ENCODE data around the gene DRG2.
A peak's percentile ranks its signal among the peaks of the same experiment; 100 is the strongest.

The DRG2 gene

GRCh38 chr17:18076936-18077335 is 10.8 kb upstream of the DRG2 start:
- Histone ChIP-seq H2AFZ (ENCODE audit: low read depth, low read length) (no peak overlapping the region), H3K4me3 (ENCODE audit: low read depth in 1 of 2, low read length in 2 of 2) (no peak overlapping the region), H3K79me2 (ENCODE audit: insufficient read depth, low read length) (no peaks in the 10 kb centered on the region), H4K20me1 (ENCODE audit: insufficient read depth, low read length) (no peaks in the 10 kb centered on the region), H3K27ac (ENCODE audit: low read length) (no peak overlapping the region), H3K36me3 (ENCODE audit: insufficient read depth, low read length) (no peaks in the 10 kb centered on the region), H3K9ac (ENCODE audit: low read depth, low read length) (no peak overlapping the region), H3K4me1 (ENCODE audit: insufficient read depth, low read length) (no peaks in the 10 kb centered on the region), H3K4me2 (ENCODE audit: insufficient read depth, low read length) (no peak overlapping the region), H3K27me3 (ENCODE audit: insufficient read depth, low read length, poor library complexity) (no peaks in the 10 kb centered on the region), H3K9me3 (ENCODE audit: insufficient read depth, low read length, severe bottlenecking) (no peaks in the 10 kb centered on the region)
- DNase-seq (no peak), ATAC-seq (ENCODE audit: insufficient read depth, low read depth) (no peak)
- no peak for TF ChIP-seq CTCF (IDR thresholded peaks at IDR 0.05; ENCODE audit: borderline replicate concordance, extremely low read depth, low read length, poor library complexity, severe bottlenecking)
- no peak for TF ChIP-seq EZH2 (IDR thresholded peaks at IDR 0.05; ENCODE audit: borderline replicate concordance, low read depth, low read length, severe bottlenecking)

- Histone ChIP-seq H3K27me3 (ENCODE audit: insufficient read depth, low read length, poor library complexity) (no peaks in the 10 kb centered on the region), H2AFZ (ENCODE audit: low read depth, low read length) (no peak overlapping the region), H3K4me2 (ENCODE audit: insufficient read depth, low read length) (no peak overlapping the region), H3K27ac (ENCODE audit: low read length) (no peak overlapping the region), H3K36me3 (ENCODE audit: insufficient read depth, low read length) (no peaks in the 10 kb centered on the region), H3K4me1 (ENCODE audit: insufficient read depth, low read length) (no peaks in the 10 kb centered on the region), H3K79me2 (ENCODE audit: insufficient read depth, low read length) (no peaks in the 10 kb centered on the region), H4K20me1 (ENCODE audit: insufficient read depth, low read length) (no peaks in the 10 kb centered on the region), H3K9me3 (ENCODE audit: insufficient read depth, low read length, severe bottlenecking) (no peaks in the 10 kb centered on the region), H3K4me3 (ENCODE audit: low read depth in 1 of 2, low read length in 2 of 2) (no peak overlapping the region), H3K9ac (ENCODE audit: low read depth, low read length) (no peak overlapping the region)
- no peak for TF ChIP-seq EZH2 (IDR thresholded peaks at IDR 0.05; ENCODE audit: borderline replicate concordance, low read depth, low read length, severe bottlenecking)
- TF ChIP-seq CTCF (IDR thresholded peaks at IDR 0.05; ENCODE audit: borderline replicate concordance, extremely low read depth, low read length, poor library complexity, severe bottlenecking): no peak
- ATAC-seq (ENCODE audit: insufficient read depth, low read depth): no peak
- no peak for DNase-seq
Measured at GRCh38 chr17:18079543-18079942, 8.2 kb upstream of the DRG2 start.

GRCh38 chr17:18084256-18084655 is 3.5 kb upstream of the DRG2 start:
- Histone ChIP-seq H3K27me3 (ENCODE audit: insufficient read depth, low read length, poor library complexity) (no peaks in the 10 kb centered on the region), H3K4me2 (ENCODE audit: insufficient read depth, low read length) (no peak overlapping the region), H3K4me3 (ENCODE audit: low read depth in 1 of 2, low read length in 2 of 2) (no peak overlapping the region), H3K79me2 (ENCODE audit: insufficient read depth, low read length) (peaks cover 22% of the 10 kb centered on the region), H3K36me3 (ENCODE audit: insufficient read depth, low read length) (no peaks in the 10 kb centered on the region; the same call in 1 of the 2 replicates), H2AFZ (ENCODE audit: low read depth, low read length) (no peak overlapping the region), H3K27ac (ENCODE audit: low read length) (no peak overlapping the region), H3K4me1 (ENCODE audit: insufficient read depth, low read length) (peaks cover 24% of the 10 kb centered on the region), H3K9me3 (ENCODE audit: insufficient read depth, low read length, severe bottlenecking) (no peaks in the 10 kb centered on the region), H3K9ac (ENCODE audit: low read depth, low read length) (no peak overlapping the region), H4K20me1 (ENCODE audit: insufficient read depth, low read length) (no peaks in the 10 kb centered on the region)
- DNase-seq (no peak), ATAC-seq (ENCODE audit: insufficient read depth, low read depth) (no peak)
- TF ChIP-seq CTCF (IDR thresholded peaks at IDR 0.05; ENCODE audit: borderline replicate concordance, extremely low read depth, low read length, poor library complexity, severe bottlenecking) (no peak), EZH2 (IDR thresholded peaks at IDR 0.05; ENCODE audit: borderline replicate concordance, low read depth, low read length, severe bottlenecking) (no peak)

- Histone ChIP-seq H3K4me1 (ENCODE audit: insufficient read depth, low read length) (peaks cover 31% of the 10 kb centered on the region), H3K4me2 (ENCODE audit: insufficient read depth, low read length) (peak overlapping the region; percentile 91), H3K36me3 (ENCODE audit: insufficient read depth, low read length) (peaks cover 32% of the 10 kb centered on the region), H2AFZ (ENCODE audit: low read depth, low read length) (no peak overlapping the region), H3K9me3 (ENCODE audit: insufficient read depth, low read length, severe bottlenecking) (no peaks in the 10 kb centered on the region), H3K27me3 (ENCODE audit: insufficient read depth, low read length, poor library complexity) (no peaks in the 10 kb centered on the region), H3K4me3 (ENCODE audit: low read depth in 1 of 2, low read length in 2 of 2) (peak overlapping the region in 1 of 2 experiments; percentile 34; a peak in 1 of 4 replicates), H4K20me1 (ENCODE audit: insufficient read depth, low read length) (0 out of 2 replicates have a peak, but pooled peaks cover 2% of the 10 kb centered on the region), H3K79me2 (ENCODE audit: insufficient read depth, low read length) (peaks cover 35% of the 10 kb centered on the region), H3K9ac (ENCODE audit: low read depth, low read length) (peak overlapping the region; percentile 83; the same call in 1 of the 2 replicates), H3K27ac (ENCODE audit: low read length) (no peak overlapping the region)
- DNase-seq (no peak), ATAC-seq (ENCODE audit: insufficient read depth, low read depth) (no peak)
- TF ChIP-seq EZH2 (IDR thresholded peaks at IDR 0.05; ENCODE audit: borderline replicate concordance, low read depth, low read length, severe bottlenecking) (no peak), CTCF (IDR thresholded peaks at IDR 0.05; ENCODE audit: borderline replicate concordance, extremely low read depth, low read length, poor library complexity, severe bottlenecking) (no peak)
Measured at GRCh38 chr17:18089613-18090012, 1.9 kb downstream of the DRG2 start.
